Measurements from ENCODE around the gene UBA7.
"Not testable (repeated sequence)": the region's sequence is repeated elsewhere in the genome, so short reads cannot be mapped to it uniquely, and the experiment has no call there.

UBA7 gene

DNA sequence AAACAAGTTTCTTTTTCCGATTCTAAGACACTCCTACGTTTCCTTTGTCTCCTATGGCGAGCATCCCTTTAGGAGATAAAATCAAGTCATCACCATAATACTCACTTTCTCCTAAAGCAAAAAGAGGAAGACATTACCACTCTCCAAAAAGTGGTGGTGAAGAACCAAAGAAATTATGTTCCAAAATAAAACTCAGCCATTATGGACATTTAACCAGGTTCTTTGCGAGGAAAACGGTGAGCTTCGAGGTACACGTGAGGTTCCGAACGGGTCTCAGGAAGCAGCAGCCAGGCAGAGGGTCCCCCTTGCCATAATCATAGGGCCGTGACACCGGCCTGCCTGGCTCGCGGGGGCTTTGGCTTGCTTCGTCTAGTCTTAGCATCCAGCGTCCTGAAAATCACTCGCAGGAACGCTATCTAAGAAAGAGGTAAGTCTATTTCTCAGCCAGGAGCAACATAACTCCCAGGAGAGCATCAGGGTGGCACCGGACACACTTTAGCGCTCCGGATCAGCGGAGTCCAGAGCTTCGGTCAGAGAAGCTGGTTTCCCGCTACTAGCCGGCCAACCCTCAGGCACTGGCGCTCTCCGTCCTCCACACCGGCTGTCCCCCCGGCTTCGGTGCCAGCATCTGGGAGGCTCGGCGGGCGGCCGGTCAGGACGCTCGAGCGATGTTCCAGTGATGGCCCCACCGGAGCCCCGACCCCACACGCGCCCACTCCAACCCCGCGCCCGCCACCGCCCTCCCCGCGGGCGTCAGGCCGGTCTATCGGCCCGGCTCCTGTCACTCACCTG lies 28.0 kb downstream of the UBA7 start:
- no peak for DNase-seq (ENCODE audit: low read depth in 2 of 3, low spot score in 1 of 3)

GRCh38 chr3:49782277-49782676 lies 31.5 kb downstream of the UBA7 start:
- DNase-seq (ENCODE audit: low read depth in 2 of 3, low spot score in 1 of 3) = not testable (repeated sequence)

GRCh38 chr3:49781415-49782199 lies 32.1 kb downstream of the UBA7 start:
- DNase-seq (ENCODE audit: low read depth in 2 of 3, low spot score in 1 of 3) = no peak

- DNase-seq (ENCODE audit: low read depth in 2 of 3, low spot score in 1 of 3) = not testable (repeated sequence)
Observed at GRCh38 chr3:49780975-49781365, 32.8 kb downstream of the UBA7 start.

DNA sequence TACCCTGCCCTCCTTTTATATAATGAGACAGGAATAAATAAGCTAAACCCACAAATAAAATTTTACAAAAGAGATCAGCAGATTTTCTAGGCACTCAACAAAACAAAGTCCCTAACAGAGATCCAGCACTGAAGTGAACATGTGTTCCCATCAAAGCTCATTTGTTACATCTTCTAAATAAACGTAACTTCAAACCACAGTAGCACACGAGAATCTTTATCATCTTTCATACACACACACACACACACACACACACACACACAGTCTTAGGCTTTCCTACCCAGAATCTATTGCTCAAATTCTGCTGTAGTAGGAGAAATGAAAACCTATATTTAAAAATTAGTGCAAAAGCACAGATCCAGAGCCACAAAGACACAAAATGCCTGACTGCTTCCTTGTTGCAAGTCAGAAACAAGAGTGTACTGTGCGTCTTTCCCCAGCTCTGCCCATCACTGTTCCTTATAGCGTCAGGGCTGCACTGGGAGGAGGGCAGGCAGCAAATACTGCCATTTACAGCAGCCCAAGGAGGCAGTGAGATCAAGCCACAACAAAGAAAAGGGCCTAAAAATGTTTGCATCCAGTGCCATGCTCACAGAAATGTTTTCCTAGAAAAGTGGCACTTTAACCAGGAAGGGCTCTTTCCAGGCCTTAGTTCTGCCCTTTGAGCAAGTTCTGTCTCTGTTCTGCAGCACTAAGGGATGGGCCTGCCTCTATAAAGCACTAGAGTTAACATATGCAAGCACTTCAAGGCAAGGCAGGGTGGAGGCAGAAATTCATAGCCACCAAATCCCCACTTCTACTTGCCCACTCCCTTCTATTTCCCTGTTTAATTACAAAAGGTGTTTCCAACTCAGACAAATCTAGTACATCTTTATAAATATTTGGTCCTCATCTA lies 33.4 kb downstream of the UBA7 start:
- no peak for DNase-seq (ENCODE audit: low read depth in 2 of 3, low spot score in 1 of 3)

DNA sequence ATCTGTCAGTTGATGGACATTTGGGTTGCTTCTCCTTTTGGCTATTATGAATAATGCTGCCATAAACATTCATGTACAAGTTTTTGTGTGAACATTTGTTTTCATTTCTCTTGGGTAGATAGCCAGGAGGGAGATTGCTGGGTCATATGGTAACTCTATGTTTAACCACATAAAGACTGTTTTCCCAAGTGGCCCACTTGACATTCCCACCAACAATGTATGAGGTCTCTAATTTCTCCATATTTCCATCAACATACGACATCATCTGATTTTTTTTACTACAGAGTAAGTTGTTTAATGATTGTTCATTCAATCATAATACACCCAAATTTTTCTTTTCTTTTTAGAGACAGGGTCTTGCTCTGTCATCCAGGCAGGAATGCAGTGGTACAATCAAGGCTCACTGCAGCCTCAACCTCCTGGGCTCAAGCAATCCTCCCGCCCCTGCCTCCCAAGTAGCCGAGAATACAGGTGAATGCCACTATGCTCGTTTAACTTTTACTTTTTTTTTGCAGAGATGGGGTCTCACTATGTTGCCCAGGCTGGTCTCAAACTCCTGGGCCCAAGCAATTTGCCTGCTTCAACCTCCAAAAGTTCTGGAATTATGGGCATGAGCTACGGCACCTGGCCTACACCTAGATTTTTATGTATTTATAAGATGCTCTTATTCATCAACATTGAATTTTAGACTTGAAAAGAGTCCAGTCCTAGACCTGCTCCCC lies 34.2 kb downstream of the UBA7 start:
- DNase-seq (ENCODE audit: low read depth in 2 of 3, low spot score in 1 of 3) = no peak

DNA sequence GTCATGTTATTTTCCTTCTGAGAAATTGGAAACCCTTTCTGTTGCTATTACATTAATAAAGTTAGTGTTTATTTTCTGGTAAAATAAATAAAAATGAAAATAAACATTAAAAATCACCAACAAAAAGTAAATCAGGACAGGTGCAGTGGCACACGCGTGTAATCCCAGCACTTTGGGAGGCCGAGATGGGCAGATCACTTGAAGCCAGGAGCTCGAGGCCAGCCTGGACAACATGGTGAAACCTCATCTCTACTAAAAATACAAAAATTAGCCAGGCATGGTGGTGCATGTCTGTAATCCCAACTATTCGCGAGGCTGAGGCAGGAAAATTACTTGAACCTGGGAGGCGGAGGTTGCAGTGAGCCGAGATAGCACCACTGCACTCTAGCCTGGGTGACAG lies 37.7 kb downstream of the UBA7 start:
- not testable (repeated sequence) for DNase-seq (ENCODE audit: low read depth in 2 of 3, low spot score in 1 of 3)

GRCh38 chr3:49775538-49775937 lies 38.2 kb downstream of the UBA7 start:
- DNase-seq (ENCODE audit: low read depth in 2 of 3, low spot score in 1 of 3) = no peak

- DNase-seq (ENCODE audit: low read depth in 2 of 3, low spot score in 1 of 3) = no peak
Observed at GRCh38 chr3:49772703-49773102, 41.0 kb downstream of the UBA7 start.

DNA sequence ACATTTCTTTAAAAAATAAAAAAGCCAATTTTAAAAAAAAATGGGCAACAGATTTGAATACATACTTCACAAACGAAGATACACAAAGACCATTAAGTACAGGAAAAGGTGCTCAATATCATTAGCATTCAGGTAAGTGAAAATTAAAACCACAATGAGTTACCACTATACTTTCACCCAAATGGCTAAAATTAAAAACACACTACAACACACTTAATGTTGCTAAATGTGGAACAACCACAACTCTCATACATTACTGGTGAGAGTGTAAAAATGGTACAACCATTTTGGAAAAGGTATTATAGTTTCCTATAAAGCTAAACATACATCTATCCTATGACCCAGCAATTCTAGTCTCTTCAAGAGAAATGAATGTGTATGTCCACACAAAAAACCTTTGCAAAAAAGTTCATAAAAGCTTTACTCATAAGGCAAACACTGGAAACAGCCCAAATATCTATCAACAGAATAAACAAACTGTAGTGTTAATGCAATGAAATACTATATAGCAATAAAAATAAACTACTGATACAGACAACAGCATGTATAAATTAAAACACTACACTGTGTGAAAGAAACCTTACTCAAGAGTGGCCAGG lies 42.3 kb downstream of the UBA7 start:
- no peak for DNase-seq (ENCODE audit: low read depth in 2 of 3, low spot score in 1 of 3)

GRCh38 chr3:49769926-49770325 lies 43.8 kb downstream of the UBA7 start:
- no peak for DNase-seq (ENCODE audit: low read depth in 2 of 3, low spot score in 1 of 3)

GRCh38 chr3:49769286-49769915 lies 44.4 kb downstream of the UBA7 start:
- DNase-seq (ENCODE audit: low read depth in 2 of 3, low spot score in 1 of 3) = no peak

DNA sequence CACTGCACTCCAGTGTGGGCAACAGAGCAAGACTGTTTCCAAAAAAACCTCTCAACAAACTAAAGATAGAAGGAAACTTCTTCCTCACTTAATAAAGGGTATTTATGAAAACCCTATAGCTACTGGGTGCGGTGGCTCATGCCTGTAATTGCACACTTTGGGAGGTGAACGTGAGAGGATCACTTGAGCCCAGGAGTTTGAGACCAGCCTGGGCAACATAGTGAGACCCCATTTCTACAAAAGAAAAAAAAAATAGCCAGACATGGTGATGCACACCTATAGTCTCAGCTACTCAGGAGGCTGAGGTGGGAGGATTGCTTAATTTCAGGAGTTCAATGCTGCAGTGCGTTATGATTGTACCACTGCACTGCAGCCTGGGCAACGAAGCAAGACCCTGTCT lies 49.8 kb downstream of the UBA7 start:
- DNase-seq (ENCODE audit: low read depth in 2 of 3, low spot score in 1 of 3) = no peak

- DNase-seq (ENCODE audit: low read depth in 2 of 3, low spot score in 1 of 3) = no peak
Observed at GRCh38 chr3:49761661-49762060, 52.1 kb downstream of the UBA7 start.

GRCh38 chr3:49759226-49759625 lies 54.5 kb downstream of the UBA7 start:
- DNase-seq (ENCODE audit: low read depth in 2 of 3, low spot score in 1 of 3) = no peak

DNA sequence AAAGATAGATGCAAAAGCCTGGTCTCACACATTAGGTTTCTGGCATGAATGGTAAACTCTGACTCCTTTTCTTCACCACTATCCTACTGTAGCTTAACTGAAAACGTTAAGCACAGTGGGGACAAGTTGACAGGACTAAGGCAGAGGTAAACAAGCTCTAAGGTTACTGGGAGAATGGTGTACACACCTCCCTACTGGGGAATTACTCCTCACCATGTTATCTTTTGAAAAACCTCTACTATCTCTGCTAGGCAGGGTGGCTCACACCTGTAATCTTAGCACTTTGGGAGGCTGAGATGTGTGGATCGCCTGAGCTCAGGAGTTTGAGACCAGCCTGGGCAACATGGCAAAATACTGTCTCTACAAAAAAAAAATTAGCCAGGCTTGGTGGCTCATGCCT lies 56.6 kb downstream of the UBA7 start:
- no peak for DNase-seq (ENCODE audit: low read depth in 2 of 3, low spot score in 1 of 3)

DNA sequence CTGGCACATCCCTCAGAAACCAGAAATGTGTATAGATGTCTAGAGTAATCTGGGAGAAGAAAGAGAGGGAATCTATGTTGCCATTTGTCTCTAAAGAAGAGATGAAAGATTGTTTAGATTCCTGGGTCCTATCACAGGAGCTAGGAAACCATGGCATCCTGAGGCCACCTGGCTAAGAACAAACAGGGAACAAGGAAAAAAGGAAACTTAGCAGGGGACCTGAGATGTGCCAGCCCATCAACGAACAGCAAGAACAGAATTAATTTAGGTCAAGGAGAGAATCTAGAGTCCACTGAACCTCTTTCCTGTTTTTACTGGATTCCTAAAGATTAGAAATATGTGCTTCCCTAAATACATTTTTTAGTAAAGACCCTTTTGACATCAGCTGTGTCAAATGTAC lies 57.7 kb downstream of the UBA7 start:
- no peak for DNase-seq (ENCODE audit: low read depth in 2 of 3, low spot score in 1 of 3)

All from stimulated activated CD4-positive, alpha-beta T cell treated with anti-CD3 and anti-CD28 coated beads, Interleukin-12 subunit alpha, Interleukin-12 subunit beta, amount 100 ng/mL, for 48 hours (primary cell).